K562 (cell line): ENCODE measurements around the gene PPIL6. TPM values are rescaled to one million over a fixed set of nuclear protein-coding genes. Genes with fewer than 3 reads are reported as not detected.

Experiments used
- CC2D1A ChIP-seq: fragments of 450-650 bp; IDR thresholded peaks from 2 replicates; pipeline ENCODE4 v1.6.1; 2017; ENCODE audit warnings: mild to moderate bottlenecking
- CTCF ChIP-seq, 3 experiments: IDR thresholded peaks in 2 of 3; conservative IDR thresholded peaks in 1 of 3; 2 replicates each; pipeline ENCODE4 v1.5.1; 2011 to 2012; ENCODE audit warnings: low read length in 3 of 3, mild to moderate bottlenecking in 3 of 3, control low read depth in 2 of 3, improper control_type of control experiment in 1 of 3, inconsistent platforms in 1 of 3, low read depth in 1 of 3, mixed read lengths in 1 of 3, moderate library complexity in 1 of 3; ENCODE audit not compliant: insufficient read depth in 2 of 3
- POLR2G ChIP-seq: fragments of 200-400 bp; formaldehyde crosslinking; IDR thresholded peaks from 2 replicates; pipeline ENCODE4 v1.6.1; 2017; ENCODE audit warnings: low read depth, mild to moderate bottlenecking, antibody characterized with exemption, low read length, moderate library complexity
- RBBP5 ChIP-seq: fragments of 200-600 bp; sonication (generic); IDR thresholded peaks from 2 replicates; pipeline ENCODE4 v1.6.1; 2012; ENCODE audit warnings: borderline replicate concordance, mild to moderate bottlenecking, low read length, control low read depth, inconsistent platforms; ENCODE audit not compliant: insufficient read depth, poor library complexity, severe bottlenecking
- RHOXF2B ChIP-seq: fragments of 250-450 bp; sonication (Bioruptor Pico); conservative IDR thresholded peaks from 2 replicates; pipeline ENCODE4 v1.5.1; 2021
- SLC30A9 ChIP-seq: fragments of 250-450 bp; sonication (Bioruptor Pico); IDR thresholded peaks from 2 replicates; pipeline ENCODE4 v1.8.0; 2022; ENCODE audit warnings: mild to moderate bottlenecking, moderate library complexity
- TGIF2 ChIP-seq: sonication (generic); formaldehyde crosslinking; IDR thresholded peaks from 2 replicates; pipeline ENCODE4 v1.8.1; 2022; ENCODE audit warnings: mild to moderate bottlenecking, missing genetic modification reagents, moderate library complexity
- TRIM24 ChIP-seq, 2 experiments: fragments of 450-650 bp; IDR thresholded peaks; 2 replicates each; pipeline ENCODE4 v1.6.1; 2016
- ZBTB17 ChIP-seq: fragments of 450-650 bp; formaldehyde crosslinking; IDR thresholded peaks from 2 replicates; pipeline ENCODE4 v1.4.0; 2020; ENCODE audit warnings: mild to moderate bottlenecking
- polyA plus RNA-seq, 8 experiments: library from polyadenylated mRNA; depleted of rRNA in 4 of 8; stranded (reverse) in 5 of 8; unstranded in 3 of 8; fragments of >200 nt; fragmentation: Nextera tagmentation in 2 of 8; fragmentation: Illumina TruSeq in 1 of 8; extraction: Ambion mirVana in 2 of 8; extraction: Trizol in 1 of 8; gene quantifications; 2 replicates each; pipeline versions ENCODE4 v1.2.1 to v1.2.3, GENCODE V29; 2011 to 2014; ENCODE audit warnings: inconsistent platforms in 1 of 8, missing spikeins in 1 of 8
- total RNA-seq, 7 experiments: library from RNA; depleted of rRNA in 6 of 7; stranded (reverse); fragments of >200 nt in 6 of 7; fragmentation: Illumina TruSeq in 2 of 7; extraction: Trizol in 2 of 7; gene quantifications; 2 replicates each; pipeline versions ENCODE4 v1.2.1 to v1.2.3, GENCODE V29; 2011 to 2021; ENCODE audit warnings: low replicate concordance in 1 of 7
- TF ChIP-seq, protein P1 (sequence below), 2 experiments: IDR thresholded peaks in 1 of 2; conservative IDR thresholded peaks in 1 of 2; 2 replicates each; pipeline ENCODE4 v1.6.1; 2016; ENCODE audit warnings: low read depth in 2 of 2, mild to moderate bottlenecking in 1 of 2, missing compliant biosample characterization in 1 of 2, missing genetic modification characterization in 1 of 2, moderate library complexity in 1 of 2
- TF ChIP-seq, protein P2 (sequence below): IDR thresholded peaks from 2 replicates; pipeline ENCODE4 v1.6.1; 2012; ENCODE audit warnings: low read depth, low read length, improper control_type of control experiment, borderline replicate concordance
- TF ChIP-seq, protein P3 (sequence below), 2 experiments: fragments of 450-650 bp; formaldehyde crosslinking in 1 of 2; IDR thresholded peaks; 2 replicates each; pipeline versions ENCODE4 v1.4.0 to v1.6.1; 2014 to 2020; ENCODE audit warnings: mild to moderate bottlenecking in 2 of 2, borderline replicate concordance in 1 of 2, low read depth in 1 of 2

Gene PPIL6
- total and polyA plus RNA-seq, 9 of the 15 experiments (the other 6 are each of a cell fraction or from before 2014, with no cell fraction given): 0.03 to 0.98 (median 0.41) TPM; not detected in 1

GRCh38 chr6:109397020-109397419 lies 43.4 kb downstream of the PPIL6 start (continued):
- TF ChIP-seq CC2D1A (0 out of 2 replicates have a peak, but pooled peaks have one; percentile 28), TGIF2 (CRISPR knock-in tag) (no peak), ZBTB17 (CRISPR knock-in tag) (no peak), RHOXF2B (CRISPR knock-in tag) (no peak), TRIM24 (IDR thresholded peaks at IDR 0.05) (no peak), RBBP5 (no peak), POLR2G (no peak), SLC30A9 (no peak), CTCF (IDR thresholded peaks at IDR 0.05 in 2 of 3, conservative IDR thresholded peaks at IDR 0.05 in 1 of 3; ENCODE audit: insufficient read depth in 2 of 3, low read depth in 1 of 3, low read length in 3 of 3) (peak; percentile 32 to 72 (median 50); a peak in 4 of 6 replicates)
- TF ChIP-seq, protein P1, sequence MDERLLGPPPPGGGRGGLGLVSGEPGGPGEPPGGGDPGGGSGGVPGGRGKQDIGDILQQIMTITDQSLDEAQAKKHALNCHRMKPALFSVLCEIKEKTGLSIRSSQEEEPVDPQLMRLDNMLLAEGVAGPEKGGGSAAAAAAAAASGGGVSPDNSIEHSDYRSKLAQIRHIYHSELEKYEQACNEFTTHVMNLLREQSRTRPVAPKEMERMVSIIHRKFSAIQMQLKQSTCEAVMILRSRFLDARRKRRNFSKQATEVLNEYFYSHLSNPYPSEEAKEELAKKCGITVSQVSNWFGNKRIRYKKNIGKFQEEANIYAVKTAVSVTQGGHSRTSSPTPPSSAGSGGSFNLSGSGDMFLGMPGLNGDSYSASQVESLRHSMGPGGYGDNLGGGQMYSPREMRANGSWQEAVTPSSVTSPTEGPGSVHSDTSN (CRISPR knock-in tag; IDR thresholded peaks at IDR 0.05; ENCODE audit: low read depth): no peak
- TF ChIP-seq, protein P1 (tag; conservative IDR thresholded peaks at IDR 0.05; ENCODE audit: low read depth): no peak
- TF ChIP-seq, protein P2, sequence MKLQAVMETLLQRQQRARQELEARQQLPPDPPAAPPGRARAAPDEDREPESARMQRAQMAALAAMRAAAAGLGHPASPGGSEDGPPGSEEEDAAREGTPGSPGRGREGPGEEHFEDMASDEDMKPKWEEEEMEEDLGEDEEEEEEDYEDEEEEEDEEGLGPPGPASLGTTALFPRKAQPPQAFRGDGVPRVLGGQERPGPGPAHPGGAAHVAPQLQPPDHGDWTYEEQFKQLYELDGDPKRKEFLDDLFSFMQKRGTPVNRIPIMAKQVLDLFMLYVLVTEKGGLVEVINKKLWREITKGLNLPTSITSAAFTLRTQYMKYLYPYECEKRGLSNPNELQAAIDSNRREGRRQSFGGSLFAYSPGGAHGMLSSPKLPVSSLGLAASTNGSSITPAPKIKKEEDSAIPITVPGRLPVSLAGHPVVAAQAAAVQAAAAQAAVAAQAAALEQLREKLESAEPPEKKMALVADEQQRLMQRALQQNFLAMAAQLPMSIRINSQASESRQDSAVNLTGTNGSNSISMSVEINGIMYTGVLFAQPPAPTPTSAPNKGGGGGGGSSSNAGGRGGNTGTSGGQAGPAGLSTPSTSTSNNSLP: peak; percentile 24; the same call in 1 of the 2 replicates
- TF ChIP-seq, protein P3, sequence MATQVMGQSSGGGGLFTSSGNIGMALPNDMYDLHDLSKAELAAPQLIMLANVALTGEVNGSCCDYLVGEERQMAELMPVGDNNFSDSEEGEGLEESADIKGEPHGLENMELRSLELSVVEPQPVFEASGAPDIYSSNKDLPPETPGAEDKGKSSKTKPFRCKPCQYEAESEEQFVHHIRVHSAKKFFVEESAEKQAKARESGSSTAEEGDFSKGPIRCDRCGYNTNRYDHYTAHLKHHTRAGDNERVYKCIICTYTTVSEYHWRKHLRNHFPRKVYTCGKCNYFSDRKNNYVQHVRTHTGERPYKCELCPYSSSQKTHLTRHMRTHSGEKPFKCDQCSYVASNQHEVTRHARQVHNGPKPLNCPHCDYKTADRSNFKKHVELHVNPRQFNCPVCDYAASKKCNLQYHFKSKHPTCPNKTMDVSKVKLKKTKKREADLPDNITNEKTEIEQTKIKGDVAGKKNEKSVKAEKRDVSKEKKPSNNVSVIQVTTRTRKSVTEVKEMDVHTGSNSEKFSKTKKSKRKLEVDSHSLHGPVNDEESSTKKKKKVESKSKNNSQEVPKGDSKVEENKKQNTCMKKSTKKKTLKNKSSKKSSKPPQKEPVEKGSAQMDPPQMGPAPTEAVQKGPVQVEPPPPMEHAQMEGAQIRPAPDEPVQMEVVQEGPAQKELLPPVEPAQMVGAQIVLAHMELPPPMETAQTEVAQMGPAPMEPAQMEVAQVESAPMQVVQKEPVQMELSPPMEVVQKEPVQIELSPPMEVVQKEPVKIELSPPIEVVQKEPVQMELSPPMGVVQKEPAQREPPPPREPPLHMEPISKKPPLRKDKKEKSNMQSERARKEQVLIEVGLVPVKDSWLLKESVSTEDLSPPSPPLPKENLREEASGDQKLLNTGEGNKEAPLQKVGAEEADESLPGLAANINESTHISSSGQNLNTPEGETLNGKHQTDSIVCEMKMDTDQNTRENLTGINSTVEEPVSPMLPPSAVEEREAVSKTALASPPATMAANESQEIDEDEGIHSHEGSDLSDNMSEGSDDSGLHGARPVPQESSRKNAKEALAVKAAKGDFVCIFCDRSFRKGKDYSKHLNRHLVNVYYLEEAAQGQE (IDR thresholded peaks at IDR 0.05; ENCODE audit: borderline replicate concordance): peak; percentile 75; the same call in 1 of the 2 replicates
- TF ChIP-seq, protein P3 (CRISPR knock-in tag; IDR thresholded peaks at IDR 0.05; ENCODE audit: low read depth): no peak
